HEK293T (cell line): Measurements from ENCODE around the gene COLEC11.

ENCODE experiments used
- ARNT ChIP-seq: fragments of 450-650 bp; IDR thresholded peaks from 2 replicates; pipeline ENCODE4 v1.6.1; 2017; ENCODE audit warnings: mild to moderate bottlenecking
- BHLHE40 ChIP-seq: fragments of 450-650 bp; IDR thresholded peaks from 2 replicates; pipeline ENCODE4 v1.6.1; 2016; ENCODE audit warnings: mild to moderate bottlenecking, moderate library complexity, borderline replicate concordance
- FOXK2 ChIP-seq: fragments of 450-650 bp; IDR thresholded peaks from 2 replicates; pipeline ENCODE4 v1.6.1; 2016; ENCODE audit warnings: mild to moderate bottlenecking
- FOXM1 ChIP-seq: fragments of 450-650 bp; IDR thresholded peaks from 2 replicates; pipeline ENCODE4 v1.6.1; 2017; ENCODE audit warnings: mild to moderate bottlenecking, borderline replicate concordance
- NFRKB ChIP-seq: fragments of 450-650 bp; IDR thresholded peaks from 2 replicates; pipeline ENCODE4 v1.6.1; 2016; ENCODE audit warnings: mild to moderate bottlenecking, moderate library complexity
- PKNOX1 ChIP-seq: fragments of 450-650 bp; IDR thresholded peaks from 2 replicates; pipeline ENCODE4 v1.6.1; 2016
- SP1 ChIP-seq: fragments of 450-650 bp; IDR thresholded peaks from 2 replicates; pipeline ENCODE4 v1.6.1; 2017

GRCh38 chr2:3617198-3617890 is 22.4 kb downstream of the COLEC11 start:
- TF ChIP-seq SP1, result no peak
- TF ChIP-seq ARNT, result no peak
- TF ChIP-seq NFRKB, result no peak
- TF ChIP-seq BHLHE40, result no peak
- TF ChIP-seq FOXK2, result no peak
- no peak for TF ChIP-seq PKNOX1
- no peak for TF ChIP-seq FOXM1
